CD4-positive, alpha-beta T cell treated with Interleukin-15 for 1 hour (primary cell): ENCODE measurements around the gene MAGI2.

ENCODE experiments used
- DNase-seq: peaks from one replicate; pipeline ENCODE4 v3.0.0-alpha.2; 2020

MAGI2 gene

DNA sequence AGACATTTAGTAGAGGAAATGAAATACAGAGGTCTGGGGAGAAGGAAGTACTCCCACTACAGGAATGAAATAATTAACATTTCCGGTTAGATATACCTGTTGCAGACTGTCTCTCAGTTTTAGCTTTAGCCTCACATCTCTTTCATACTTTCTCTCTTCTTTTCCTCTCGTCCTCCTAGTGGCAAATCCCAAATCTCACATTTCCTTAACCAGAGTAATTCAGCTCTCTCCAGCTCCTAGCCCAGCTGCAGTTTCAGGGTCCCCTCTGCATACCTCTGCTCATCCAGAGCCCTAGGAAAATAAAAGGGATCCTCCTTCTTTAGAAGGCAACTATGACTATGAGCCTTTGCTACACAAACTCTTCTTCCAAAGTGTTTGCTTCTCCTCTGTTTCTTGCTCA lies 1011.7 kb downstream of the MAGI2 start:
- DNase-seq: no peak

DNA sequence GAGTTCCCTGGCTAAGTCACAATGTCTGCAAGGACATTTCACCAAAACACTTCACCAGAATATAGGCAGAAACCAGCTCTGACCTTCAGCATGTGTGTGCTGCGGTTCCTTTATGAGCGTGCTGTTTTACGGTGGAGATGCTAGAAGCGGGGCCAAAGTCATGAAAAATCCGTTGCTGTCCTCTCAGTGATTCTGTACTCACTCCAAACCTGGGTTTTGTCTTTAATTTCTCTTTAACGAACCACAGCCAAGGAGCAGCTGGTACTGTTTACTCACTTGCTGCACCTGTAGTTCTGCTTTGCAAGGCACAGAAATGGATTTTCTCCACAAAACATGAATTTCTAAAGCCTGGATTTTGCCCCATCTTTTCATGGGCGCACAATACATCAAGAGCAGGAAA lies 1015.0 kb downstream of the MAGI2 start:
- DNase-seq: no peak

DNA sequence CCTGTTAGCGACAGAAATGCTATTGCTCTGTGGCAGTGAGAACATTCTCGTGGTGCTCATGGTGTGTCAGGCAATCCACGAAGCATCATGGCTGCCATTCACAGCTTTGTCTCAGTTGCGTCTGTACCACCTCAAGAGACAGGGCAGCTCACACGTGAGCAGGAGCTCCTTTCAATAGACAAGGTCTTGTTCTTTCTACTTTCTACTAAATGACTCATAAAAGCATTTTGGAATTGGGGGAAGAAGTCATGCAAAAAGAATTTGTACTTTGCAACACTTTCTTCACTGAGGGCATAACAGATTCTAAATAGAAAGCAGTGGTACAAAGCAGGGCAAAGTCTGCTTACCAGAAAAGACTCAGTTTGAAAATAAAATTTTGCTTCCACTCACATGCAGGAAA lies 1016.3 kb downstream of the MAGI2 start:
- DNase-seq: no peak

DNA sequence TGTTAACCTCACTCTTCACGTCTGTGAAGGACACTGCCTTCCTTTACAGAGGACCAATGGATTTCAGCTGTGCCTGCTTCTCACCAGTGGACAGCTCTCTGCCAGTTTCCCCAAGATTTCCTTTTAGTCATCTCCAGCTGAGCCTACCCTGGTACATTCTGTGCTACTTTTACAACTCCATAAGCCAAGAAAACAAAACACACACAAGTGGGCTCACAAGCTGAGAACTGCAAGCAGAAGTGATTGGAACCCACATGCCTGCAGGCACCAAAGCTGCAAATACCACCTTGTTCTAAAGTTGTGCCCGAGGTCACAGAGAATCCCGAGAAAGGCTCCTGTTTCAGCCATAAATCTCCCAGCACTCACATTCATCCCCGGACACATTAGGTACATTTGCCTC lies 1018.1 kb downstream of the MAGI2 start:
- no peak for DNase-seq

DNA sequence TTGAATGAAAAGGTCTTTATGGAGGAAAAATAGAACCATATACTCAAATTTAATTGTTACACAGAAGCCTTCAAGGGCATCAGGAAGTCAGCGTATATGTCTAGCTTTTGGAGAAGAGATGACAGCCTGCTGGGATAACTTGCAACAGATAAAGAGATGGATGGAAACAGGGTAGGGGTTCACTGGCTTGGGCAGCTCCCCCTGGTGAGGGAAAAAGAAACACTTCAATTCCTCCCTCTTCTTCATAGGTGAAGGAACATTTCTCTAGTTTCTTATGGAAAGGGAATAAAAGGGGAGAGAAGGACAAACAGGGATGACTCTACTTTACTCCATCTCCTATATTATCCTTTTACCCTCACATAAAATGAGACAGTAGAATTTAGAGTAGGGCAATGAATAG lies 1019.2 kb downstream of the MAGI2 start:
- DNase-seq: no peak

DNA sequence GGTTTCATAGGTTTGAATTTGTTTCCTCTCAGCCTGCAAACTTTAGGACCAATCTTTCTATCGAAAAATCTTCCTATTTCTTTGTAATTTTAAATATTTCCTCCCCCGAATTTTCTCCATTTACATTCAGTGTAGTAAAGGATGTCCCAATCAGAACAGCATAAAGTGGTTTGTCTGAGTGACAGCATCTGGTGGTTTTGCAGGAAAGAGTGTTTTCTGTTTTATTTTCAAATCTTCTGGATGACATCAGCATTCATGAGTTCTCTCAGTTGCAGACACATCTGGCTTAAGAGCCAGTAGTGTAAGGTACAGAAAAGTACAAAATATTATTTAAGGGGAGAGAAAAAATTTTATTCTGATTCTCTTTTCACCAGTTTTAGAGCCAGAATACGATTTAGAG lies 1020.0 kb downstream of the MAGI2 start:
- no peak for DNase-seq

DNA sequence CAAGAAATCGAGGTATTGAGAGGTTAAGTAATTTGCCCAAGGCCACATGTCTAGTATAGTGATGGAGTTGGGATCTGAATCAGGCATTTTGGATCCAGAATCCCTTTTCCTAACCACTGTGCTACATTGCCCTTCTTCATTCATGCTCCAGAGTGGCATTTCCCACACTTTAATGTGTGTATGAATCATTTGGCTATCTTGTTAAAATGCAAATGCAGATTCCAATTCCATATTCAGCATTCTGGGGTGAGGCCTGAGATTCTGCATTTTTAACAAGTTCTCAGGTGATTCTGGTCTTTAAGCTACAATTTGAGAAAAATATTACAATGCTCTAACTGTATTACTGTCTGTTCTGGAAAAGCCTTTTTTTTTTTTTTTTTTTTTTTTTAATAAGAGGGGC lies 1023.6 kb downstream of the MAGI2 start:
- DNase-seq: no peak

DNA sequence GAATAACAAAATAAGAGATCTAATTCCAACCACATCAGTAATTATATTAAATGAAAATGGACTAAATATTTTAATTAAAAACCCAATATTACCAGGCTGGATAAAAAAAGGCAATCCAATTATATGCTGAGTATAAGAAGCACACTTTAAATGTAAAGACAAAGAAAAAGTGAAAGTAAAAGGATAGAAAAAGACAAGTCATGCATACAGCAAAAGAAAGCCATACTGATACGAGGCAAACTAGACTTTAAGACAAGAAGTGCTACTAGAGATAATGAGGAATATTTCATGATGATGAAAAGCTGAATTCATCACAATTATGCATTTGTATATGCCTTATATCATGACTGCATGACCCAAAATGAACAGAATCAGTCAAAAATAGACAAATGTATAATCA lies 1026.3 kb downstream of the MAGI2 start:
- DNase-seq: no peak

DNA sequence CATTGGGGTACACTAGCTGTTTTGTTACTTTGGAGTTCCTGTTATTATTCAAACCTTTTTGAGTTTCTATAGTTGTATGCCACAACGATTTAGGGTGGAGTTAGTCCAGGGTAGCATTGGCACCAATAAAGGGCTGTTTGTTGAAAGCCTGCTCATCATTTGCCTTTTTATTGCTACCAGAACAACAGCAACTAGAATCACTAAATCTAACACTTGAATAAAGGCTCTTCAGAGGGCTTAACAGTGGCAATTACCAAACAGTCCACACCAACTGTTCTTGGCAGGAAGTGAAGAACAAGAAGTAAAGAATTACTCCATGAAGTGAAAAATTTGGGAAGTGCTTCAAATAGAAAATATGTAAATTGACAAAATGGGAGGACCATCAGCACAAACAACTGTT lies 1033.5 kb downstream of the MAGI2 start:
- DNase-seq: no peak

DNA sequence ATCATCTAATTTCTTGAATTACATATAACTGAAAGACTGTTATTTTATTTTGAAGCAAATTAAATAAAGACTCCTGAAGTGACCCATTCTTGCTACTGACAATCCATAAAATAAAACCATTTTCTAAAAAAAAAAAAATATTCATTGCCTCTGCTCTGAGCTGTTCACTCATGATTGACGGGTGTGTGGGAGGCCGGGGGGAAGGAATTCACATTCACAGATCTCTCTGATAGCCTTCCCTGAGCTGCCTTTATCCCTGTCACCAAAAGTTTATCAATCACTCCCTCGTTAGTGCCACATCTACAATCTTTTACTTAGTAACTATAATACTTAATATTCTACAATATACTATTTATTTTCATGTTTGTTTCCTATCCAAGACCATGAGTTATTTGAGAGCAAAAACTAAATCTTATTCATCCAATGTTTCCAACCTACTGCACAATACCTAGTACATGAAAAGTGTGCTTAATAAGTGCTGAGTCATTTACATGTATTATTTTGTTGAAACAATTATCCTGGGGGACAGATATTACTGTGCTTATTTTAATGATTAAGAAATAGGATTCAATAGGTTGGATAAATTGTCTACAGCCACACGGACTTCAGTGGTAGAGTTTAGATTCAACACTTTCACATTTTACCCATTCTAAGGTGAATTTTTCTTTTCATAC lies 1036.2 kb downstream of the MAGI2 start:
- DNase-seq: no peak

DNA sequence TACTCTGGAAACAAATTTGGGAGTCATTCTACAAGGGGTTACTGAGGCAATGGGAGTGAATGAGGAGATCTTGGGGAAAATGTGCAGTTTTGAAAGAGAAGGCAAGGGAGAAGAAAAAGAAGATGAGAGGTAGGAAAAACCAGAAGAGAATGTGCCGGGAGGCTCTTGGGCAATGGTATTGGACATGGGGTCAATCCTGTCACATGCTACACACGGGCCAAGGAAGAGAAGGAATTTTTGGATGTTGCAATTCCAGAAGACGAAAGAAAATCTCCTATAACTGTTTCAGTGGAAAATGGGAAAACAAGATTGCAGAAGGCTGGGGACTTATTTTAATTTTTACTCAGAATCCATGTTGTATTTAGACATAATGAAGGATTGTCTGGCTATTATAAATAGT lies 1039.9 kb downstream of the MAGI2 start:
- DNase-seq: no peak

DNA sequence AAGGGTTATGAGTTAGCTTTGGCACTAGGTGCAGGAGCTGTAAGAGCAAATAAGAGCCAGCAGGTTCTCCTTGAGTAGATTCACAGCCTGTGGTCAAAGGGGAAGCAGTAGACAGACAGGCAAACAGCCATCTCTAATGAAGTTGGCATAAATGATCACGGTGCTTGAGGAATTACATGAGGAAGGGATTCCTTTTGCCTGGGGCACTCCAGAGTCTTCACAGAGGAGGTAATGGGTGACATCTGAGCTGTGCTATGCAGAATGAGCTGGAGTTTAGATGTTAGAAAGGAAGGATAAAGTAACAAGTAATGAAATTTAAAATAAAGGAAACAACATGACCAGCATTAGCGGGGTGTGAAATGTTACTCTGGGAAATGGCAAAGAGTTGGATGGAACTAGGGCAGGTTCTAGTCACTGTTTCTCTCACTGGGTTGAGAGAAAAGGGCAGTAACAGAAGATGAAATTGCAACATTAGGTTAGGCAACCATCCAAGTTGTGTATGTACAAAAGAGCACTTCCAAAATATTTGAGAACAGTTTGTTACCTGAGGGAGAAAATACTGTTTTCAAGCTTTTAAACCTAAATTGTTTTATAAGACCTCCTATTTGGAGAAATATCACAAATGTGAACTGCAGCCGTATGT lies 1041.1 kb downstream of the MAGI2 start:
- no peak for DNase-seq

DNA sequence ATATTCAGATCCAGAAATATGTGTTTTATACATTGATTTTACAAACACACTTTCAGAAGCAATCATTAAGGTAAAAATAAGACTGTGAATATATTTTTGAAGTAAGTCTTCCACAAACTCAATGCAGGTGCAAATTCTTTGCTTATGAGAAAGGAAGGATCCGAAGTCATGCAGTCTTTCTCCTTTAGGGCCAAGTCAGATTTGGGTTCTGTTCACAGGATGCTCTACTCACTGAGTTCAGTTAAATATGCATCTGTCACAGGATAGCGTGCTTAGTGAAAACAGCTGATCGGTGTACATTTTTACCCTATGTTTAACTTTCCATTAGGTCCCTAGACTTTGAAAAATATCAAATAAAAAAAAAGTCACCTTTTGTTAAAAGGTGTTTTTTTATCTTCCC lies 1046.4 kb downstream of the MAGI2 start:
- no peak for DNase-seq

DNA sequence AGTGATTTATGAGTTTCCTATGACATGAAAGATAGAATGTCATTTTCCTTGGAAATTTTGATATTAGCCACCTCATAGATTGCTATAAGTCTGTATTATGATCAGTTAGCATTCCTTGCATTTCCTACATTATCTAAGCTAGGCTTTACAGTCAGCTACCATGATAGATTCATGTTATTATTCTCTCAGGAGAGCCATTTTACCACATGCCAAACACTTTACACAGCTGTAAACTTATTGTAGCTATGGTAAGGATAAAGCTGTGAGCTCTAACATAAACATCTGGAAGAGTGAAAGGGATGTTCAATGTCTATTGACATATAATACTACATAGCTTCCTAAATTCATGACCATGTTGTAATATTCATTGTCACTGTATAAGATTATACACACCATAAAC lies 1046.9 kb downstream of the MAGI2 start:
- no peak for DNase-seq

DNA sequence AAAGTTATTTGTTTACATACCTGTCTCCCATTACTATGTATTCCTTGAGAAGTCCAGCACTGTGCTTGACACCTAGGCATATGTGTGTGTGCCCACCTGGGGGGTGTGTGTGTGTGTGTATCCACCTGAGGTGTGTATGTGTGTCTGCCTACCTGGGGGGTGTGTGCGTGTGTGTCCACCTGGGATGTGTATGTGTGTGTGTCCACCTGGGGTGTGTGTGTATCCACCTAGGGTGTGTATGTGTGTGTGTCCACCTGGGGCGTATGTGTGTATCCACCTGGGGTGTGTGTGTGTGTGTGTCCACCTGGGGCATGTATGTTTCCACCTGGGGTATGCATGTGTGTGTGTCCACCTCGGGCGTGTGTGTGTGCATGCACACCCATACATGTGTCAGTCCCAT lies 1051.4 kb downstream of the MAGI2 start:
- no peak for DNase-seq

DNA sequence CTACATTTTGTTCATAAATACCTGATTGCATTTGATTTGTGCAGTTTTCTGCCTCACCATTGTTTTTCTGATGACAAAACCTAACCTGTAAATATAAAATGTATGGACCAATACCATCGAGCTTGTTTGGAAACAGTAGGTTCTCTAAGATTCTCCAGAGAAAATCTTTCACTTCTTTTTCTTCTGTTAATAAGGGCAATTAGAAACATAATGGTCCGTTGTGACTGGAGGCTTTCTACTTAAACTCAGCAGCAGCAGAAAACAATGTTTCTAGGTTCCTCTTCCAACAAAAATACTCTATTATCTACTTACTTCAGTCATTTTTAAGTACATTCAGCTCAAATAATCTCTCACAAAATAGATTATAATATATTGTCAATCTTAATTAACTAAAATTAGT lies 1053.4 kb downstream of the MAGI2 start:
- DNase-seq: no peak

DNA sequence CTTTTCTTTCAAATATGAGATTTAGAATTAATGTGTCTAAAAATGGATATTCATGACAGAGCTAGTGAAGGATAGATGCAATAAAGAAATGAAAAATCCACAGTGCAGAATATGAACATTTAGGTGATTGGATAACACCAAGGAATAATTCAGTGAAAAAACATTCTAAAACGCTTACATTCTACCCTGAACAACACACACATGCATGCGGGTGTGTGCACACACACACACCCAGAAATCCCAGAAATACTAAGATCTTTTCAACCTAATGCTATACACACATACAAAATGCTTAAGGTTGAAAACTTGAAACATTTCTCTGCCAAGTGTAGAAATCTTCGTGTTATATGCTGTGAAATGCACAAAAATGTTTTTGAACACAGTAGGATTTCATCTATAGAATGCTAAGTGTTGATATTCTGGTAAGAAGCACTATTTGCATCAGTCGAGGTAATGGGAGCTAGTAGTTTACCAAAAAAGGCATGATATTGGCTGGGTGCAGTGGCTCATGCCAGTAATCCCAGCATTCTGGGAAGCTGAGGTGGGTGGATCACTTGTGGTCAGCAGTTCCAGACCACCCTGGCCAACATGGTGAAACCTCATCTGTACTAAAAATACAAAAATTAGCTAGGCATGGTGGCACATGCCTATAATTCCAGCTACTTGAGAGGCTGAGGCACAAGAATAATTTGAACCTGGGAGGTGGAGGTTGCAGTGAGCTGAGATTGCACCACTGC lies 1054.3 kb downstream of the MAGI2 start:
- no peak for DNase-seq

DNA sequence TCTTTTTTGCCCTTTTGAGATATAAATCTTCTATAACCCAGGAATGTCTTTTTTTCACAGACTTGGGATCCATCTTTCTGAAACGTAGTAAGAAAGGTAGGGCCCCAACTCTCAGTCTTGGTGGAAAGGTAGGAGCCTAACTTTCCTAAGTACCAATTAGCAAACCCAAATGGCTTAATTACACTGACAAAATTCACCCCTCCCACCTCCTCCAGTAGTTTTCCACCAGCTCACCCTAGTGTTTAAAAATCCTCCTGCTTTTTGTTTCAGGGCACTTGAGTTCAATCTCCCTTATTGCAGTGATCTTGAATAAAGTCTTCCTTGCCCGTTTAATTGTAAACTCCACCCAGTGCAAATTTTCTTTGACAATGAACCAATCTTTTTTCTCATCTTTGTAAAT lies 1054.9 kb downstream of the MAGI2 start:
- DNase-seq: no peak

DNA sequence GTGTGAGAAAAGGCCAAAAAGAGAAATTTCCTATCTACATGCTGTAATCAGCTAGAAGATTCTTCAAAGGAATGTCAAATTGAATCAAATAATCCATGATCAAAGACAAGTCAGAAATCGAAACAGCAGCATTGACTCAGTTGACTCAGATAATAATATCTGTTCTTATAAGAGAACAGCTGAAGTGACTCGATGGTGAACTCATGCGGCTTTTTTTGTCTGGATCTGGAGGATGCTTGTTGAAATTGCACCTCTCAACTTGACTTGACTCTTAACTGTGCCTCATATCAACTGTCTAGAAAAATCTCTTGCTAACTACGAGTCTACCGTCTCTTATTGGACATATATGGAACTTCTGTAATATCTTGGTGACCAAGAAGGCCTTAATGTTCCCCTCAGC lies 1055.4 kb downstream of the MAGI2 start:
- no peak for DNase-seq

DNA sequence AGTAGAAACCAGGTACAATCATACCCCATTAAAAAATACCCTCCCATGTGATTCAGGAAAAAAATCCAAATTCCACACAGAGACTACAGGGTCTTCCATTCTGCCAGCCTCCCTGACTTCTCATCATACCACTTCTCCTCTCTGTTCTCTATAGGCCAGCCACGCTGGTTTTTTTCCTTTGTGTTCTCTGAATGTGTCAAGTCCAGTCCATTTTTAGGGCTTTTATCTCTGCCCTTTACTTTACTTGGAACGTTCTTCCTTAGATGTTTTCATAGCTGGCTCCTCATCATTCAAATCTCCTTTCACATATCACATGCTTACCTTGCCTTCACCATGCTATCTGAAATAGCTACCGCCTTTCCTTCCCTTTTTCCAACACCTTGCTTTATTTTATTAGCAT lies 1057.3 kb downstream of the MAGI2 start:
- DNase-seq: no peak

DNA sequence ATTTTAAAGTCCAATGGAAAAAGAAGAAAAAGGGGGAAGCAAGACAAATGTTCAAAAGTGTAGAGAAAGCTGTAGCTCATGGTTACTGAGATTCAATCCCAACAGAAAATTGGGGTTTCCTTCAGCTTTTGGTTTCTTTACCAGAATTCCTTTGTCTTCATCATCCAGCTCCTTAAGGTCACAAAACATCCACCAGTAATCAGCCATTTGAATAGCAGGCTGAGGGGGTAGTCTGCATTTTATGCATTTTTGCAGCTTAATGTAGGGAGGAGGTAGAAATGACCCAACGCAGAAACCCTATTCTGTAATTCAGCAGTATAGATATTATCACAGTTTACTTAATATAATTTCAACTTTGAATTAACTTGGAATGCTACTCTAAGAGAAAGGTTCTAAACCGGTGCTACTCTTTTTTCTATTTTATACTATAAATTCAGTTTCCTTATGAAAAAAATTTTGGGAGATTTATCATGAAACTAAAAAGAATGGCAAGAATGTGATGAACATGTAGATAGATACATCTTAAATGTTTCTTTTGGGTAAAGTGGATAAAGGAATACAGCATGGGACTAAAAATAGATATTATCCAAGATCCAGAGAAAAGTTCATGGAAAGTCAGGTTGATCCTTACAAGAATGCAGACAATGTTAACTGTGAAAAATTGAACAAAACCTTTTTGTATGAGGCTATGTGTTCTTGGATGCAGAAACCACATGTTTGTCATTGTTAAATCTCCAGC lies 1058.0 kb downstream of the MAGI2 start:
- no peak for DNase-seq

DNA sequence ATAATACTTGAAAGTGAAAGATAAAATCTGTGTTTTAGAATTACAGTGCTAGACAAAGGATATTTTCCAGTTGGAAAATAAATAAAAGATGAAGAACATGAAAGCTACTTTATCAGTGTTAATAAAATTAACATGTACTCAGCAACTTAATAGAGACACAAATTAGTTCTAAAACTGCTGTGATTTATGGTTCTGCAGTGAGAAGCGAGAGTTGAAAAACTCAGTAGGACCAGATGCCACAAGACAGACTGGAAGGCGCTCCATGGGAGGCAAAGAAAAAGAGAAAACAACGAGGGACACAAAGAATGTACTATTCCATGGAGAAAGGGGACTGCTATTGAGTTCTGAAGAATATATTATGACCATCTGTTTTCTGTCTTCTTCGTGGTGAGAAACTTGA lies 1064.4 kb downstream of the MAGI2 start:
- DNase-seq: no peak

DNA sequence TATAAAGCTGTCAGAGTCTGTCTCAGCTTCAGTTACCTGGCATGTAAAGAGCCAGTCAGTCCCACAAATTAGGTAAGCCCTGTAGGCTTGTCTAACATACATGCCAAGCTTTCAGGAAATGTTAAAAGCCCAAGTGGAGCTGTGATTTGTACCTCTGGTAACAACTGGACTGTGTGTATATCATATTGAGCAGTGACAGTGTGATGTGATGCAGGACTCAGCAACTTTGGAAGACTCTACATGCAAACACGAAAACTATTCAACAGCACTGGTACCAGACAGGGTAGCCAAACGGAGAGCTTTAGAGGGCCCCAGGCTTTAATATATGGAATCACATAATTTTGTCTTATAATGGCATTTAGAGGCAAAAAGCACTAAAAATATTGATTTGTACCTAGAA lies 1066.9 kb downstream of the MAGI2 start:
- no peak for DNase-seq
